ENCODE data around the gene MARK4. TPM values are rescaled to one million over a fixed set of nuclear protein-coding genes. Genes with fewer than 3 reads are reported as not detected.

Gene MARK4
- total RNA-seq, 3 donors from 2014 or later: 11.0 to 20.0 (median 19.2) TPM

- intact Hi-C loops (cut with DNase I; ENCODE audit: low total_unique reads): no loop called here
- H3K36me3 ChIP-seq: peaks cover 4% of the 10 kb centered on the region
- peaks cover 0 to 5% of the 10 kb centered on the region in 2 donors for H3K9me3 ChIP-seq
- no peak for TF ChIP-seq POLR2AphosphoS5 (IDR thresholded peaks at IDR 0.05)
- TF ChIP-seq POLR2A (IDR thresholded peaks at IDR 0.05): no peak
- TF ChIP-seq, protein P1, sequence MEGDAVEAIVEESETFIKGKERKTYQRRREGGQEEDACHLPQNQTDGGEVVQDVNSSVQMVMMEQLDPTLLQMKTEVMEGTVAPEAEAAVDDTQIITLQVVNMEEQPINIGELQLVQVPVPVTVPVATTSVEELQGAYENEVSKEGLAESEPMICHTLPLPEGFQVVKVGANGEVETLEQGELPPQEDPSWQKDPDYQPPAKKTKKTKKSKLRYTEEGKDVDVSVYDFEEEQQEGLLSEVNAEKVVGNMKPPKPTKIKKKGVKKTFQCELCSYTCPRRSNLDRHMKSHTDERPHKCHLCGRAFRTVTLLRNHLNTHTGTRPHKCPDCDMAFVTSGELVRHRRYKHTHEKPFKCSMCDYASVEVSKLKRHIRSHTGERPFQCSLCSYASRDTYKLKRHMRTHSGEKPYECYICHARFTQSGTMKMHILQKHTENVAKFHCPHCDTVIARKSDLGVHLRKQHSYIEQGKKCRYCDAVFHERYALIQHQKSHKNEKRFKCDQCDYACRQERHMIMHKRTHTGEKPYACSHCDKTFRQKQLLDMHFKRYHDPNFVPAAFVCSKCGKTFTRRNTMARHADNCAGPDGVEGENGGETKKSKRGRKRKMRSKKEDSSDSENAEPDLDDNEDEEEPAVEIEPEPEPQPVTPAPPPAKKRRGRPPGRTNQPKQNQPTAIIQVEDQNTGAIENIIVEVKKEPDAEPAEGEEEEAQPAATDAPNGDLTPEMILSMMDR (IDR thresholded peaks at IDR 0.05): no peak
- no peak for DNase-seq (ENCODE audit: low spot score in 2 of 2)
- no peaks in the 10 kb centered on the region for H3K4me1 ChIP-seq
- no peak overlapping the region for H3K4me3 ChIP-seq
- no peaks in the 10 kb centered on the region for H3K27me3 ChIP-seq
- H3K27ac ChIP-seq: no peak overlapping the region
Observed at GRCh38 chr19:45298264-45298663, 47.2 kb downstream of the MARK4 start.

DNA sequence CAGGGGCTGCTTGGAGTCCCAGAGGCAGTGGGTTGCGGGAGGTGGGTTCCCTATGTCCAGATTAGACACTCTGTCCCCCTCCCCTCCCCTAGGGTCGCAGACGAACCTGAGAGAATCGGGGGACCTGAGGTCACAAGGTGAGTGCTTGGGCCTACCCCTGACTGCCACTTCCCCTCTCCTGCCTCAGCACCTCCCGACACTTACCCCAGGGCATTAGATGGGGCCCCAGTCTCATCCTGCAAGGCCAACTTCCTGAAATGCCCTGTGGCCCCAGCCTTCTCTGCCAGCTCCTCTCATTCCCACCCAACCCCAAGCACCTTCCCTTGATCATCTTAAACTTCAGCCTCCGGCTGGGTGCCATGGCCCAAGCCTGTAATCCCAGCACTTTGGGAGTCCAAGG lies 48.6 kb downstream of the MARK4 start:
- Histone ChIP-seq H3K4me3 (no peak overlapping the region), H3K27me3 (no peaks in the 10 kb centered on the region), H3K36me3 (peaks cover 4% of the 10 kb centered on the region), H3K27ac (no peak overlapping the region), H3K9me3 (no peaks in the 10 kb centered on the region), H3K4me1 (no peaks in the 10 kb centered on the region)
- intact Hi-C loops (cut with DNase I; ENCODE audit: low total_unique reads): loop anchor here (5.0 kb wide), 1 partner anchor 272 kb away; no protein-coding TSS in a partner anchor
- DNase-seq (ENCODE audit: low spot score in 2 of 2): no peak
- TF ChIP-seq, protein P1 (IDR thresholded peaks at IDR 0.05): no peak
- no peak for TF ChIP-seq POLR2A (IDR thresholded peaks at IDR 0.05)
- TF ChIP-seq POLR2AphosphoS5 (IDR thresholded peaks at IDR 0.05): no peak

DNA sequence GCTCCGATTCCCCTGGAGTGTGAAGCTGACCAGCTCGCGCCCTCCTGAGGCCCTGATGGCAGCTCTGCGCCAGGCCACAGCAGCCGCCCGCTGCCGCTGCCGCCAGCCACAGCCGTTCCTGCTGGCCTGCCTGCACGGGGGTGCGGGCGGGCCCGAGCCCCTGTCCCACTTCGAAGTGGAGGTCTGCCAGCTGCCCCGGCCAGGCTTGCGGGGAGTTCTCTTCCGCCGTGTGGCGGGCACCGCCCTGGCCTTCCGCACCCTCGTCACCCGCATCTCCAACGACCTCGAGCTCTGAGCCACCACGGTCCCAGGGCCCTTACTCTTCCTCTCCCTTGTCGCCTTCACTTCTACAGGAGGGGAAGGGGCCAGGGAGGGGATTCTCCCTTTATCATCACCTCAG lies 51.3 kb downstream of the MARK4 start:
- no peak overlapping the region for H3K4me3 ChIP-seq
- H3K27me3 ChIP-seq: no peaks in the 10 kb centered on the region
- no peak overlapping the region for H3K27ac ChIP-seq
- no peak for DNase-seq (ENCODE audit: low spot score in 2 of 2)
- H3K36me3 ChIP-seq: peaks cover 4% of the 10 kb centered on the region
- intact Hi-C loops (cut with DNase I; ENCODE audit: low total_unique reads): loop anchor here (5.0 kb wide), 1 partner anchor 275 kb away; no protein-coding TSS in a partner anchor
- TF ChIP-seq POLR2A (IDR thresholded peaks at IDR 0.05): no peak
- TF ChIP-seq, protein P1 (IDR thresholded peaks at IDR 0.05): no peak
- TF ChIP-seq POLR2AphosphoS5 (IDR thresholded peaks at IDR 0.05): no peak
- H3K9me3 ChIP-seq: no peaks in the 10 kb centered on the region
- no peaks in the 10 kb centered on the region for H3K4me1 ChIP-seq

DNA sequence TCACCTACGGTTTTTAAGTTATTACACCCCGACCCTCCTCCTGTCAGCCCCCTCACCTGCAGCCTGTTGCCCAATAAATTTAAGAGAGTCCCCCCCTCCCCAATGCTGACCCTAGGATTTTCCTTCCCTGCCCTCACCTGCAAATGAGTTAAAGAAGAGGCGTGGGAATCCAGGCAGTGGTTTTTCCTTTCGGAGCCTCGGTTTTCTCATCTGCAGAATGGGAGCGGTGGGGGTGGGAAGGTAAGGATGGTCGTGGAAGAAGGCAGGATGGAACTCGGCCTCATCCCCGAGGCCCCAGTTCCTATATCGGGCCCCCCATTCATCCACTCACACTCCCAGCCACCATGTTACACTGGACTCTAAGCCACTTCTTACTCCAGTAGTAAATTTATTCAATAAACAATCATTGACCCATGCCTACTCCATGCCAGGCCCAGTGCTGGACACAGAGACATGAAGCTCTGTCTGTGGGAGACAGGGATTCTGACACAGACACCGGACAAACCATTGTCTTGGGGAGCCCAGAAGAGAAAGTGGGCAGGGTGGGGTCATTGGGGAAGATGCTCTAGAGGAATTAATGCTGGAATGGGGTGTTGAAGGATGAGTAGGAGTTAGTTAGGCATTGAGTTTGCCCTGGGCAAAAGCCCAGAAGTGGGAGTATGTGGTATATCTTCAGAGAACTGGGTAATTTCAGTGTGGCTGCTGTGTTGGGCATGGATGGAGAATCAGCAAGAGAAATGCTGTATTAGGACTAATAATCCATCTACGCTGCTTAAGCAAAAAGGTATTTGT lies 52.4 kb downstream of the MARK4 start:
- intact Hi-C loops (cut with DNase I; ENCODE audit: low total_unique reads): loop anchor here (5.0 kb wide), 1 partner anchor 276 kb away; no protein-coding TSS in a partner anchor
- H3K27ac ChIP-seq: no peak overlapping the region
- TF ChIP-seq, protein P1 (IDR thresholded peaks at IDR 0.05): no peak
- TF ChIP-seq POLR2A (IDR thresholded peaks at IDR 0.05): no peak
- TF ChIP-seq POLR2AphosphoS5 (IDR thresholded peaks at IDR 0.05): no peak

More for the DNA sequence above, 52.4 kb downstream of the MARK4 start:
- H3K27me3 ChIP-seq: no peaks in the 10 kb centered on the region
- no peak for DNase-seq (ENCODE audit: low spot score in 2 of 2)
- H3K4me1 ChIP-seq: no peaks in the 10 kb centered on the region
- H3K4me3 ChIP-seq: no peak overlapping the region
- H3K9me3 ChIP-seq: no peaks in the 10 kb centered on the region
- peaks cover 4% of the 10 kb centered on the region for H3K36me3 ChIP-seq
